NCI-H2227 treated with DMSO at 0.1 percent for 48 hours (cell line): ENCODE data around the gene ARL8B.
"Not testable (repeated sequence)": the region's sequence is repeated elsewhere in the genome, so short reads cannot be mapped to it uniquely, and the experiment has no call there.

Source experiments
- DNase-seq: peaks from one replicate; lab custom pipeline; 2025; lab: John Stamatoyannopoulos, UW

Gene ARL8B

DNA sequence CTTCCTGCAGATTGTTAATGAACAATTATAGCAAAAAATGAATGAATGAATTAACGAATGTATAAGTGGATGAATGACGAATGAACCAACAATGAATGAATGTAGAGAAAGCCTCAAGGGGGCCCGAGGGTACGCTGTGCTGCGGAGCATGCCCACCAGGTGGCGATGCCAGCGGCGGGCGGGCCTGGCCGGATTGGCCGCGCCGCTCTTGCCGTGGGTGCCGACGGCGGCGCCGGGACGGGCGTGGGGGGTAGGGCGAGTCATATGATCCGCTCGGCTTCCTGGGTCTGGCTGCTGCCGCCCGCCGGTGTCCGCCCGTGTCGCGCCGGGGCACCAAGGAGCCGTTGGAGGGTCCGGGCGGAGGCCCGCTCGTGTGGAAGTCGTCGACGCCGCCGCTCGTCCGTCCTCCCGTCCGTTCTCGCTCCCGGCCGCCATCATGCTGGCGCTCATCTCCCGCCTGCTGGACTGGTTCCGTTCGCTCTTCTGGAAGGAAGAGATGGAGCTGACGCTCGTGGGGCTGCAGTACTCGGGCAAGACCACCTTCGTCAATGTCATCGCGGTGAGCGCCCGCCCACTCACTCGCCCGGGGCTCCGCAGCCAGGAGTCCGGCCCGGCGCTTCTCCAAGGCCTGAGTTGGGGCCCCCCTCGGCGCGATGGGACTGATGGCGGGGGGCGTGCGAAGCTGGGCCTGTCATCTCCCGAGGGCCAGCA lies at the start of gene ARL8B:
Gene ARL8B, plus strand, starts transcription at position 263 of the 711 bp plus-strand sequence. Its CDS starts 174 bp downstream, at position 437.
- peak; percentile 71 for DNase-seq

GRCh38 chr3:5073374-5074085 lies 48.6 kb upstream of the ARL8B start:
- DNase-seq = no peak

DNA sequence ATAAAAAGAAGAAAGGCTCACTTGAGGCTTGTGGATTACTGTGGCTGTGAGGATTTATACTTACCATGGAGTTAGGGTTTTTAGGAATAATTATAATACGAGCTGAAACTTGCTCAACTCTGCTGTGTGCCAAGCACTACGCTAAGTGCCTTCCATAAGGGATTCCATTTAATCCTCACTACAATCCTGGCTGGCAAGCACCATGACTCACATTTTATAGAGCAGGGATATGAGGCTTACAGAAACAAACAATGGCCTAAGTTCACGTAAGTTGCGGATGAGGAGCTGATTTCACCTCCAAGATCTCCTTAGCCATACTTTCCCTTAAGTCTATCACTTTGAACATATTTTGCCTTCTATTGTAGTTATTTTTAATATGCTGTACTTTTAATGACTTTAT lies 43.9 kb upstream of the ARL8B start:
- DNase-seq = no peak

GRCh38 chr3:5079761-5080160 lies 42.3 kb upstream of the ARL8B start:
- no peak for DNase-seq

GRCh38 chr3:5080779-5081550 lies 41.1 kb upstream of the ARL8B start:
- no peak for DNase-seq

GRCh38 chr3:5081973-5082788 lies 39.9 kb upstream of the ARL8B start:
- not testable (repeated sequence) for DNase-seq

DNA sequence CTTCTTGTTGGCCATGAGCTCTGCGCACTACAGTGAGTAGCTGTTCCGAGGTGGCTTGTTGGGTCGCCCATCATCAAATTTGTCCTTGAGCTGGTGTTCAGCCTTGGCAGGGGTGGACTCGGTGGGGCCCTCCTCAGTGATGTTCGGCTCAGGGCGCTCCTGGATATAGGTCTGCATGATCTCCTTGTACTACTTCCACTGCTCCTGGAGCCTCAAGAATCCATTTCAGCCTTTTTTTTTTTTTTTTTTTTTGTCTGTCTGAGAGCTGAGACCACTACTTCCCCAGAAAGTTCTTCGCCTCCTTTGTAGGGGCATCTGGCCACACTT lies 39.3 kb upstream of the ARL8B start:
- DNase-seq = no peak

GRCh38 chr3:5084224-5084623 lies 37.9 kb upstream of the ARL8B start:
- no peak for DNase-seq

- DNase-seq = no peak
These were observed 35.4 kb upstream of the ARL8B start for GRCh38 chr3:5086708-5087107.

DNA sequence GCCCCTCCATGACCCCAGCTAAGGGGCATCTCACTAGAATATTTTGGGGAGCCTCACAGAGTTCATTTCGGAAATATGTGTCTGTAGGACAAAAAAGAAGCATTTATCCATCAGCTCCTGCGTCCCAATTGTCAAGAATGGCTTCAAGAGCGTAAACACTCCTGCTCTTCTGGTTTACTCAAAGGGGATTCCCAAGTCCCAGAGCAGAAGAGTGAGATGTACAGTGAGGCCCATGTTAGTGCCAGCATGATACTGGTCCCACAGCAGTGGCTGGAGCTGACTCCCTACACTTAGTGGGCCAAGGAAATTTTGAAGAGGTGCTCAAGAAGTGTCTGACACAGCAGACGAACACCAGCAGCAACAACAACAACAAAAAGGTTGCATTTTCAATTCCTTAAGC lies 34.9 kb upstream of the ARL8B start:
- no peak for DNase-seq

DNA sequence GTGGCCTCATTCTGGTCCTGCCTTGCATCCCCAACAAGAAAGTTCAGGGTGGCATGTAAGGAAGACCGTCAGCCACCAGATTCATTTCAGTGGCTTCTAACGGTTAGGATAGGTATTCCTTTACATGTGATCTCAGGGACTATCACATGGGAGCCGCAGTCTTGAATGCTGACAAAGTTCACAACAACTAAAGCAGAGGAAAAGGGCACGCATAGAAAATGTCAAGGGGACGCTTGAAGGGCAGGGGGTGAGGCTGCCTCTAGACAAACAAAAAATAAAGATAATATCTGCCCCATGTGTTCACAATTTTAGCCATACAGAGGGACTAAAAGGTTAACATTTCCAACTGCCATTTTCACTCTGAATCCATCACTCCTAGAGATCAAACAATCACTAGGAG lies 31.9 kb upstream of the ARL8B start:
- no peak for DNase-seq

DNA sequence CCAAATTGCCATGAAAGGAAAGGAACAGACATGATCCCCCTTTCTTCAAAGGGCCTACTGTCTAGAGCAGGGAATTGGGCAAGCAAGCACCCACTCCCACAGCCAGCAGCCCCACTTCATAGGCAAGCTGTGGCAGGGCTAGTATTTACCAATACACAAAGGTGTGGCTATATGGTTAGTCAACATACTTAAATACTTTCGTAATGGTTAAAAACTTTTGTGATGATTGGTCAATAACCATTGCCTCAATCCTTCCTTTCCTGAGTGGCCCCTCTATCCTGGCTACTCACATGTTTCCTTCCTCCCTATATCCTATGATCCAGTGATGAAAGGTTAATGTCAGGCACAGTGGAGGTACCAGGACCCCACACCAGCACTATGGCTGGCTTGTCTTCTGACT lies 30.1 kb upstream of the ARL8B start:
- DNase-seq = no peak

- DNase-seq = no peak
These were observed 28.4 kb upstream of the ARL8B start for GRCh38 chr3:5093731-5094130.

- no peak for DNase-seq
These were observed 26.2 kb upstream of the ARL8B start for GRCh38 chr3:5095886-5096285.

GRCh38 chr3:5096336-5097008 lies 25.6 kb upstream of the ARL8B start:
- no peak for DNase-seq

DNA sequence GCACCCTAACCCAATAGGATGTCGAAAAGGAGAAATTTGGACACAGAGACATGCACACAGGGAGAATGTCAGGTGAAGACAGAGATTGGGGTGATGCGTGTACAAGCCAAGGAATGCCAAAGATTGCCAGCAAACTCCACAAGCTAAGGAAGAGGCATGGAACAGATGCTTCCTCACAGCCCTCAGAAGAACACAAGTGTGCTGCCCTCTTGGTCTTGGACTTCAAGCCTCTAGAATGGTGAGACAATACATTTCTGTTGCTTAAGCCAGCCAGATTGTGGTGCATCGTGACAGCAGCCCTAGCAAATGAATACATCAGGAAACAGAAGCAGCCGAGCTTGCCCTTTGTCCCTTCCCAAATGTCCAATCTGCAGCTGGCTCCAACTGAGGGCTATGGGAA lies 23.7 kb upstream of the ARL8B start:
- DNase-seq = no peak

DNA sequence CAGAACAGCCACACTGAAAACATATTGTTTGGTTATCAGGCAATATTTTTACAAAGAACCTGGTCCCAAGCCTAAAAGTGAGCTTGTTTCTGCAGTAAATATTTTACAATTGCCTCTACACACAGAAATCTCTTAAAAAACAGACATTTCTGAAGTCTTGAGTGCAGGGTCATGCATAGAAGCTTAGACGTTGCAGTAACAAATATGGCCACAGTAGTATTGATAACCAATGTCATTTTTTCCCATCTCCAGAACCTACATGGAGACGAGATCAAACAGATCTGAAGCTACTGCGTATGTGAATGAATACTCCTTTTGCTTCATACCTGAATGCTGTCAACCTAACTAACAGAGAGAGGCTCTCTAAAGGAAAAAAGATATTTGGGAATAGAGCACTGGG lies 19.6 kb upstream of the ARL8B start:
- DNase-seq = no peak

- DNase-seq = no peak
These were observed 18.3 kb upstream of the ARL8B start for GRCh38 chr3:5103743-5104142.

GRCh38 chr3:5105050-5105449 lies 17.0 kb upstream of the ARL8B start:
- DNase-seq = no peak

GRCh38 chr3:5106371-5106770 lies 15.7 kb upstream of the ARL8B start:
- not testable (repeated sequence) for DNase-seq

GRCh38 chr3:5106933-5107334 lies 15.2 kb upstream of the ARL8B start:
- DNase-seq = not testable (repeated sequence)

DNA sequence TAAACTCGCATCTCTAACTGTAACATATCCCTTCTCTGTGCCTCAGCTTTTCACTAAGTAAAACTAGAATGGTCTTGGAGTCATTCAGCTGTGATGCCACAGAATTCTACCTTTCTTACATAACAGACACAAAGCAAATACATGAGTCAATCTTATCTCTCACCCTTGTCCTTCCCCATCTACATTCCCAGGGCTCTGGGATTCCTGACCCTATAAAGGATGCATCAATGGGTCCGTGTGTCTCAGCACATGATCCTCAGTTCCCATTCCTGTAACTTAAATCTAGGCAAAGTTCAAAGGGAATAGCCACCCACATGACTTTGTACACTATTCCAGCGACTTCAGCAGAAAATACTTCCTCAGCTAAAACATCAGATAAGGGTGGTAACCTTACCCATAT lies 11.8 kb upstream of the ARL8B start:
- DNase-seq = no peak
